HG03460 (cell line): ENCODE measurements around the gene PDRG1.

Experiments
- ATAC-seq: cut with Tn5 transposase; IDR thresholded peaks from one replicate; pipeline ENCODE4 v1.9.1; 2021; ENCODE audit not compliant: unreplicated experiment

The PDRG1 gene

DNA sequence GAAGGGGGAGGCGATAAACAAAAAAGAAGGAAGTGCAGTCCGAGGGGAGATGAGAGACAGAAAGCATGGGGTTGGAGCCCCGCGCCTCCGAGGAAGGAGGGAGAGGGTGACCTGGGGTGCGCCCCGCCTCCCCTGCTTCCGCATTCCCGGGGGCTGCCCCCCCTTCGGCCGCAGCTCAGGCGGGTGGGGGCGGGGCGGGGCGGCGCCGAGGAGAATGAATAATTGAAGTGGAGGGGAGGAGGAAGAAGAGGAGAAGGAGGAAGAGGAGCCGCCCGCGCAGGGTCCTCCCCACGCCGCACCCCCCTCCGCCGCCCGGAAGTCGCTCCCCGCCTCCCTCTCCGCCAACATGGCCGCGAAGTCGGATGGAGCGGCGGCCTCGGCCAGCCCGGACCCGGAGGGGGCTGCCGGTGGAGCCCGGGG is 16.0 kb upstream of the PDRG1 start, which contains the start of gene XKR7:
Gene XKR7, plus strand, starts transcription at position 322 of the 420 bp plus-strand sequence. Its CDS starts 25 bp downstream, at position 347.
- ATAC-seq: peak; percentile 13

DNA sequence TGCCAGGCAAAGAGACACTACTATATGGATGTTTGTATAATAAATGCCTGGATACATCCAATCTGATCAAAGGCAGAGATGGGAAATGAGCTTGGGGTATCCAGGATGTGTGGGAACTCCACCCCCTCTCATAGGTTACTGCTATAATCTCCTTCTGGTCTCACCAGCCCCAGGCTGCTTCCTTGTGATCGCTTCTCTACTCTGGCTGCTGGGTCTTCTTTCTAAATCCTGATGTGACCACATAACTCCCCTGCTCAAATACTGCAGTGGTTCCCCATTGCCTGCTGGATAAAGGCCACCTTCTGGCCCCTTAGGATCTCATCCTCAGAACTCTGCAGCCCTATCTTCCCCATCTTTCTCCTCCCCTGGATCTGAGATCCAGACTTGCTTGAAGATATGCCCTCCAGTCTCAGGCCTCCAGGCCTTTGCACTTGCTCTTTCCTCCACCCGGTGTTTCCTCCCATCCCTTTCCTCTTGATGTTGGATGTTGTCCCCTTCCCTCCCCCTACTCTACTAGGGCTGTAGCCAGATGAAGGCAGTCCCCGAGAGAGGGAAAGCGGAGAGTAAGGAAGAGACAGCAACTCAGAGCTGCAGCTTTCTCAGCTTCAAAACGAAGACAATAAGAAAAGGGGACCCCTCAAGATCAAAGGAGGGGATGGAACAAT is 15.3 kb upstream of the PDRG1 start:
- no peak for ATAC-seq

DNA sequence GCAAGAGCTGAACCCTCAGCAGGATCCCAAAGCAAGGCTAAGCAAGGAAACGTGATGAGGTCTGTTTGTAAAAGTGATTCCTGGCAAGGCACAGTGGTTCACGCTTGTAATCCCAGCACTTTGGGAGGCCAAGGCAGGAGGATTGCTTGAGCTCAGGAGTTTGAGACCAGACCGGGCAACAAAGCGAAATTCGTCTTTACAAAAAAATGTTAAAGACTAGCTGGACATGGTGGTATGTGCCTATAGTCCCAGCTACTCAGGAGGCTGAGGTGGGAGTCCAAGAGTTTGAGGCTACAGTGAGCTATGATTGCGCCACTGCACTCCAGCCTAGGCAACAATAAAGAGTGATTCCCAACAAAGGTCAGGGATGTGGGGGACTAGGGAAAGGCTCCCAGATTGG is 12.0 kb upstream of the PDRG1 start:
- ATAC-seq: no peak

DNA sequence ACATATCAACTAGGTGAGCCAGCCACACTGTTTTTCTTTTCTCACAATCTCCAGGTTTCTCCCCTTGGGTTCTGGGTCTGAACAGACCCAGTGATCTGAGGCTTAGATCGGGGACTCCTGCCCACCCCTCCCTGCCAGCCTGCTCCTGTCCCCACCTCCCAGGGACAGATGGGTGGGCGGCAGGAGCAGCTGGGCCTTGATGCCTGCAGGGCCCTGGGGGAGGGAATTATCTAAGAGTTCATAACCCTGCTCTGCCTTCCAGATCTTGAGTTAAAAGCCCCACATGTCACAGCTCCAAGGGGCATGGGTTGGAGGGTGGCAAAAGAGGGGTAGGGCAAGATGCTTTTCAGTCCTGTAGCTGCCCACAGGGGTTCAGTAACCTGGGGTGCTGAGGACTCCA is 10.9 kb upstream of the PDRG1 start:
- ATAC-seq: no peak

DNA sequence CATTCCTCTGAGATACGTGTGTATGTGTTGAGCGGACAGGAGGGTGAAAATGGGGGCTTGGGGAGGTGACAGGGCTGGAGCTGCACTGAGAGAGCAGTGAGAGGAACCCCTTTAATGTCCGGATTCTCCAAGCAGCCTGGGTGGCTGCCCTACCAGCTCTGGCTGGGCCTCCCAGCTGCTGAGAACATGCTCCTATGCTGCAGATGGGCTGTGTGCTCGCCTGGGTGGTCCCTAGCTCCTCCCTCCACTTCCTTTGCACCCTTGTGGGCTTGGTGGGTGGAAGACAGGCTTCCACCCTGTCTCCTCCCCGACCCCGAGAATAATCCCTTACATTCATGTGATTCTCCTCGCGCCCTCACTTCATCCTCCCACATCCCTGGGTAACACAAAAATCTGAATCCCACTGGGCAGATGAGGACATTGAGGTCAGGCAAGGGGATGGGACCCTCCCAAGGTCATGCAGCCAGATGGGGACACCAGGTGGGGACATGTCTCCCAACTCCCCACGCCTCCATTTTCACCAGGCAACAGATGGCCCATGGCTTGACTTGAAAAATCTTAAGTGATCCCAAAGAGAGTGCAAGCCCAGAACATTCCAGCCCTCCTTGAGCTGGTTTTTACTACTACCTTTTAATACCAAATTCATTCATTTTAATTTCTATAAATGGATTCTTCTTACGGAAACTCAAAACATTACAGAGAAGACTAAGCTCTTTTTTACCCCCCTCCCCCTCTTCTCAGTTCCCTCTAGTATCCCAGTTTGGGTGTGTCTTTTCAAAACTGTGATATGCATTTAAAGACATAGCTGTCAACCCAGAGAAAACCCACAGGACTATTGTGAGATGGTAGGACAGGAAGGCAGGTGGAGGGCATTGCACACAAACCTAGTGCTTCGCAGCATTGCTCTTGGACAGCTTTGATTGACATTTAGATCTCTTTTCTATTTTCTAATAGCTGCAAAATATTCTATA is 5.0 kb upstream of the PDRG1 start:
- no peak for ATAC-seq

DNA sequence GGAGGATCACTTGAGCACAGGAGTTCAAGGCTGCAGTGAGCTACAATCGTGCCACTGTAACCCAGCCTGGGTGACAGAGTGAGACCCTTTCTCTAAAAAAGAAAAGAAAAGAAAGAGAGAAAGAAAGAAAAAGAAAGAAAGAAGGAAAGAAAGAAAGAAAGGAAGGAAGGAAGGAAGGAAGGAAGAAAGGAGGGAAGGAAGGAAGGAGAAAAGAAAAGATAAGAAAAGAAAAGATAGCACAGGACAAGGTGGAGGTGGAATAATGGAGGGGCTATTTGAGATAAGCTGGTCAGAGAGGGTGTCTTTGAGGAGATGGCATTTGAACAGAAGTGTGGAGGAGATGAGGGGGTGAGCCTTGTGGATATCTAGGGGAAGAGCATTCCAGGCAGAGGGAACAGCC is 2.7 kb upstream of the PDRG1 start:
- ATAC-seq: no peak

DNA sequence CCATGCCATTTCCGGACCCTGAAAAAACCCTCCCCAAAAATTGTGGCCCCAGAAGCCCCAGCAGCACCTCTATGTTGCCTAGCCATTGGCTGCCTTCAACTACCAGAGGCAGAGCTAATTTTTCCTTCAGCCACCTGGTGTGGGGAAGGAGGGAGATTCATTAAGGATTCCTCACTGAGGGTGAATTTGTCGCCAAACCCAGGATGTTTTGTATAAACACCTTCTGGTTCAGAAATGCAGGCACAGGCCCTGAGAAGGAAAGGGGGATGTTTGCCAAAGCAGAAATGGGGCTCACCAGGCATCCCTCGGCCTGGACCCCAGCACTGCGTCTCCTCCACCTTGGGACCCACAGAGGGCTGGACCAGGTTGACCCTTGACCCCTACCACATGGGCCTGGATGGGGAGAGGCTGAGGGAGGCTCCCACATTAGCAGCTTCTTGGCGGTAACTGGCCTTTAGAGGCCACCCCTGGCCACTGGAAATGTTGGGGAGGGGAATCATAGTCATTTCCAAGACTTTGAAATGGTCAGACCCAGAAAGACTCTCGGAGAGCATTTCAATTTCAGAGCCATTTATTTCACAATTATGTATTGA is 1.8 kb upstream of the PDRG1 start:
- ATAC-seq: no peak

- ATAC-seq: no peak
These were observed 680 bp downstream of the PDRG1 start for GRCh38 chr20:31951203-31951529.

DNA sequence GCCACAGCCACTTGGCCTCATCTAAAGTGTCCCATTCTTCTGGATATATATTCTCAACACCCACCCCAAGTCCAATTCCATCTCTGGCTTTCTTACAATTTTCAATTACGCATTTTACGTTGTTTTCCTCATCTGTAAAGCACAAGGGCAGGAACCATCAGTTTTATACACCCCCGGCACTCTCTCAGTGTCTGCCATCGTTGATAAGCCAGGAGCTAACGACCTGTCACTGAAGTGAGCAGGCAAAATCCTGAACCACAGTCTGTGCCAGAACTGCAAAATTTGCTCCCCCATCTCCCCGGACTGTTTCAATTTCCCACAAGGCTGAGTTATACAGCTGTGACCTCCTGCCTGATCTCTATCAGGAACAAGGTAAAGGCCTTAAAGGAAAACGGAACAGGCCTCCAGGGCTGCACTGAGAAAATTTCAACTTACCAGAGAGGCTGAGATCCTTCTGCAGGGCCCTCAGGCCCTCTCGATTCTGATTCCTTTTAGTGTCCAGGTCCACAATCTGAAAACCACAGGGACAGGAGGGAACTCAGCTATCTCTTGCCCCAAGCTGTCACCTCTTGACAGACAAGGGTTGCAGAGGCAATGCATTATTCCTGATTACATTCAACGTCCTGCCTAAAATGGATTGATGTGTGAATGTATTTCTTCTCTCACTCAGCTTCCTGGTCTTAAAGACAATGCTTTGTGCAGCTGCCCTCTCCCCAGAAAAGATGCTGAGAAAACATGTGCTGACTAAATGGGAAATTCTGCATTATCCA is 1.8 kb downstream of the PDRG1 start:
- no peak for ATAC-seq

DNA sequence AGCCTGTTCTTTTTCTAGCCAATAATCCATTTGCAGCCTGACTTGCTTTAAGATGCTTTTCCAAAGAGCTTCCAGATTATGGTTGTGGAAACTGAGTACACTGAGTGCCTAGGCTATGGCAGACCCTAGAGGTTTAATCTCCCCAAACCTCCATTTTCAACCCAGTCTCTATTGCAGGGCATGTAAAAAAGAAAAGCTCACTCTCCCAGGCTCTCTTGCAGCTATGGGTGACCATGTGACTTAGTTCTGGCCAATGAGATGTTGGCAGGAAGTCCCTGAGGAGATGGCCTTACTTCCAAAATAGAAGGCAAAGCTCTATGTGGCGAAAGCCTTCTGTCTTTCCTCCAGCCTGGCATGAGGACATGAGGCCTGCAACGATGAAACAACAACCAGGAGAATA is 3.8 kb downstream of the PDRG1 start:
- no peak for ATAC-seq

DNA sequence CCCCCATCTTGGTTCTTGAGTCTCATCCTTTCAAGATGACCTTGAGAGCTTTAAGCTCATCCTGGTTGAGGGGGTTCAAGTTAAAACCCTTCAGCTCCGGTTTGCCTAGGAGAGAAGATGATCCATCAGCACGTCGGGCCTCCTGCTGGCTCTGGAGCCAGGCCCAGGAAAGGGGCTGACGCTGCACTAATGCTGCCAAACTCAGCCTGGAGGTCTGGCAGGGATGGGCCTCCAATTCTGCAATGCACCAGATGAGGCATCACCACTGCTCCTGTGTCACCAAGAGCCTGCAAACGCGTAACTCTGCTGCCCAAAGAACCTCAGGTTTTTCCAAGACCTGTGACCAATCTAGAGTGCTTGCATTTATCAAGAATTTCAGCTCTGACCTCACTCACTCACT is 6.1 kb downstream of the PDRG1 start:
- ATAC-seq: no peak

DNA sequence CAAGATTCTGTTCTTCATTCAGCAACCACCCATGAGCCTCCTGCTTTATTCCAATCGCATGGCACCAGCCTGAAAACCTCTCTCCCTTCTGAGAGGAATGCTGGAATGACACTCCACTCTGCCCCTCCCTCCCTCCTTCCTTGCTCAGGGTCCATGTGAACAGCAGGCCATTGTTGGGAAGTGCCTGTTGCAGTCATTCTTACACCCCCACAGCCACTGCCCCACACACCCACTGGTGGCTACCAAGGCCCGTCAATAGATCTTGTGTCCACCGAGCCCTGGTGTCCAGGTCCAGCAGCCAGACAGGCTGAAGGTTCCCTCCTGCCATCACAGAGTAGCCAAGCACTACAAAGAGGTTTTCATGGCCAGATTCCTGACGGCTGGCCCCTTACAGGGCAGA is 6.5 kb downstream of the PDRG1 start:
- no peak for ATAC-seq

DNA sequence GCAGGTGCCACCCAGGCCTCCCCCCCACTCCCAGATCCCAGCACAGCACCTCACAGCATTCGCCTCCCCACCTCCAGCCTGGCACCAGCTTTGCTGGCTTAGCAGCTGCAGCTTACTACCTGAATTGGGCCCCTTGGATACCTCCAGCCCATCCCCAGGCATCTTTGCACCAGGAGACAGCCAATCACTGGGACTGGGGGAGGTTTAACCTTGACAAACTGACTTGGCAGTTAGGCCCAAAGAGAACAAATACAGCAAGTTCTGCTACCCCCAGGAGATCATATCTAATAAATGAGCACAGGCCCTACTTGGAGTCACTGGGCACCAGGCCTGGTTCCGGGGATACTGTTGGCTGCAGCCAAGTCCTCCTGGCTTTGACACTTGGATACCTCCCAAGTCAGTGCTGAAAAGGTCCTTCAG is 8.8 kb downstream of the PDRG1 start:
- no peak for ATAC-seq

GRCh38 chr20:31939661-31940060 is 12.2 kb downstream of the PDRG1 start:
- no peak for ATAC-seq

GRCh38 chr20:31937820-31938219 is 14.0 kb downstream of the PDRG1 start:
- no peak for ATAC-seq

DNA sequence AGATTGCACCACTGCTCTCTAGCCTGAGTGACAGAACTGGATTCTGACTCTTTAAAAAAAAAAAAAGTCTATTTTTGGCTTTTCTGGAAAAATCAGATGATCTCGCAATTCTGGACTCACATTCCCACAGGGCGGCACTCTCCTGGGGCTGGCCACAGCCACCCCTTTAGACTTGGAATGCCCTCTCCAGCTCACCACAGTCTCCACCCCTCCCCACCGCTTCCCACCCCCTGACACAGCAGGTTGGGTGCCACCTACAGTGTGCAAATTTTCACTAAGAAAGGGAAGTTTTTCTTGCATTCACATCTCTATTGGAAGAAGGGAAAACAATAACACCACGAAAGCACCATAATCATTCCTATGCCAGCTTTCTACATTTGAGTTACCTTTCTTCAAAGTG is 15.4 kb downstream of the PDRG1 start:
- ATAC-seq: no peak

DNA sequence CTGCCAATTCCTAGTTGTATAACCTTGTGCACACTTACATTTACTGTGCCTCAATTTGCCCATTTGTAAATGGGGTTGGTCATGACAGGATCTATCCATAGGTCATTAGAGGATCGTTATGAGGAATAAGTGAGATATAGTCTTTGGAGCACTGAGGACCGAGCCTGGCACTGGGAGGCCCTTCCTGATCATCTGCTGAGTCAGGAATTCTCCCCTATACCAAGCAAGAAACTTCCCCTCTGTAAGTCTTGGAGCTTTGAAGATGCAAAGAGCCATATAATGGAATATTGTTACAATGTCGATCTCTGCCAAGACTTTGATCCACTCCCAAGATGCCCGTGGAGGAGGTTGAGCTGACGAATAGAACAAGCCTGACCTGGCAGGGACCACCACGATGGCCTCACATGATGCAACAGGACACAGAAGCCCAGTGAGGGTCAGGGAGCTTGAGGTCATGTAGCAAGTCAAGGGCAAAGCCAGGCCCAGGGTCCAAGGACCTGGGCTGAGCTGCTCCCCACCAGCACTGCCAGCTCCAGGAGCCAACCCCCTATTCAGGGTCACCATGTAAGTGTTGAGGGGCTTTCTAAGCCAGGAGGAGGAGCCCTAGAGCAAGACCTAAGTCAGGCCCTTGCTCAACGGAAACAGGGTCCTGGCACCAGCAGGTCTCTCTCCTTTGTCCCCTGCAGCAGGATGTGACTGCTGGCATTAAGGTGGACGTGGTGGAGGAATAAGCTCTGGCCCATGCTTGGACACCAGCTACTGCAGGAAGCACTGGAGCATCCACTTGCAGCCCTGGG is 16.7 kb downstream of the PDRG1 start:
- ATAC-seq: no peak

GRCh38 chr20:31934491-31934890 is 17.4 kb downstream of the PDRG1 start:
- no peak for ATAC-seq

DNA sequence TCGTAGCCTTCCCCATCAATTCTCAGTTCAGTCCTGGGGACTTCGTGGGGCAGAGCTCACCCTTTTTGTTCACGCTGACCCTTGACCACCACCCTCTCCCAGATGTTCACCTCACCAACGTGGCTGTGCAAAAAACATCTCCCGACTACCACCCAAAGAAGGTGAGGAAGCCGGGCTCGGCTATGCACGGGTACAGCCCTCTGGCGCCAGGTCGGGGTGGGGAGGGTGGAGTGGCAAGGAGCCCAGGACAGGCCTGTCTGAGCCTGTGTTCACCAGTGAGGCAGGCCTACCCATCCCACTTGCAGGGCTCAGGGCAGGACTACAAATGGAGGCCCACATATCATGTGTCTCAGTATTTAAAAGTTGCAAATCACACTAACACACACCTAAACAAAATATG is 18.1 kb downstream of the PDRG1 start:
- ATAC-seq: no peak

DNA sequence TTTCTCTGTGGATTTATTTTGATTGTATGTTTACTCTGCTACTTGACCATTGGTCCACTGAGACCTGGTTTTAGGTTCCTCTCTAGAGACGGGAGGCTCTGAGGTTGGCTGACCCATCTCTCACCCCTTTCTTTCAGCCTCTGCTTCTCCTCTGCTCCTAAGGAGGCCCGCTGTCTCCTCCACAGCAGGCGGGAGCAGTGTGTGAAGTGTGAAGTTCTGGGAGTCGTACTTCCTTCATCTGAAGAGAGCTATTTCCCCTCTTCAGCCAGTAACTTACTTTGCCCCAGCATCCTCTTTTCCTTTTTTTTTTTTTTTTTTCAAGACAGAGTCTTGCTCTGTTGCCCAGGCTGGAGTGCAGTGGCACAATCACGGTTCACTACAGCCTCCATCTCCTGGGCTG is 21.1 kb downstream of the PDRG1 start:
- no peak for ATAC-seq
